Endothelial cell of umbilical vein (primary cell): ENCODE results near the gene NEK2. TPM values are rescaled to one million over a fixed set of nuclear protein-coding genes. Genes with fewer than 3 reads are reported as not detected.

ENCODE experiments used
- BruUV-seq: library from RNA; stranded (reverse); fragments of 400-500 nt; replicated peaks from 2 replicates; lab custom pipeline; 2021; lab: Mats Ljungman, UMichigan
- CTCF ChIA-PET: fragments of 300-600, 350-600 bp; sonication (Branson Sonifier 250); formaldehyde crosslinking; loops from one replicate; lab custom pipeline; 2021; ENCODE audit warnings: antibody characterized with exemption, inconsistent platforms; lab: Charles Lee
- POLR2A ChIA-PET: fragments of 300-600, 350-600 bp; sonication (Branson Sonifier 250); formaldehyde crosslinking; loops from one replicate; lab custom pipeline; 2021; ENCODE audit warnings: antibody characterized with exemption, inconsistent platforms; lab: Charles Lee
- DNase-seq: peaks from one replicate; pipeline ENCODE4 v3.0.0-alpha.2; 2011; ENCODE audit warnings: low read depth, low spot score
- FAIRE-seq: peaks from 2 replicates; lab custom pipeline; 2011; peaks lifted over from hg19 to GRCh38; lab: Jason Lieb, UNC
- H2AFZ ChIP-seq: 2 replicates; pipeline ENCODE4 v1.6.0; 2012; ENCODE audit warnings: low read depth, low read length, control low read depth, inconsistent platforms
- H3K27ac ChIP-seq: 2 replicates; pipeline ENCODE4 v1.5.1; 2011; ENCODE audit warnings: low read depth, mild to moderate bottlenecking, control low read depth, low read length, moderate library complexity; ENCODE audit not compliant: insufficient read depth
- H3K27me3 ChIP-seq, 2 experiments: 2 replicates each; pipeline versions ENCODE4 v1.6.0 to v1.6.1; 2011; ENCODE audit warnings: low read length in 2 of 2, mixed read lengths in 1 of 2; ENCODE audit not compliant: control insufficient read depth in 2 of 2, insufficient read depth in 2 of 2
- H3K36me3 ChIP-seq, 2 experiments: 2 replicates in 1 of 2; 3 replicates in 1 of 2; pipeline ENCODE4 v1.5.1; 2011; ENCODE audit warnings: low read length in 2 of 2, mild to moderate bottlenecking in 1 of 2, moderate library complexity in 1 of 2; ENCODE audit not compliant: control insufficient read depth in 2 of 2, insufficient read depth in 2 of 2; ENCODE audit errors: extremely low read depth in 1 of 2
- H3K4me1 ChIP-seq: 3 replicates; pipeline ENCODE4 v1.5.1; 2011; ENCODE audit warnings: mild to moderate bottlenecking, low read length; ENCODE audit not compliant: control insufficient read depth, insufficient read depth; ENCODE audit errors: extremely low read depth
- H3K4me2 ChIP-seq: 2 replicates; pipeline ENCODE4 v1.6.1; 2011; ENCODE audit warnings: low read length, control low read depth, mixed read lengths; ENCODE audit not compliant: insufficient read depth
- H3K4me3 ChIP-seq, 3 experiments: fragments of 200-600 bp in 1 of 3; sonication (generic), shearing (Covaris generic) in 1 of 3; replicated peaks in 1 of 3; 2 replicates each; pipeline ENCODE4 v1.5.1; 2011 to 2016; ENCODE audit warnings: control low read depth in 3 of 3, low read length in 3 of 3, mild to moderate bottlenecking in 2 of 3, inconsistent platforms in 1 of 3, low read depth in 1 of 3, moderate library complexity in 1 of 3; ENCODE audit not compliant: insufficient read depth in 1 of 3
- H3K79me2 ChIP-seq: 2 replicates; pipeline ENCODE4 v1.6.0; 2012; ENCODE audit warnings: low read length, inconsistent platforms; ENCODE audit not compliant: control insufficient read depth, insufficient read depth
- H3K9ac ChIP-seq: replicated peaks from 2 replicates; pipeline ENCODE3; 2011; ENCODE audit warnings: low read length, control low read depth; ENCODE audit not compliant: insufficient read depth; ENCODE audit errors: extremely low read depth
- H3K9me1 ChIP-seq: replicated peaks from 3 replicates; pipeline ENCODE4 v1.6.0; 2011; ENCODE audit warnings: mild to moderate bottlenecking, low read length; ENCODE audit not compliant: control insufficient read depth, insufficient read depth; ENCODE audit errors: extremely low read depth
- H3K9me3 ChIP-seq: replicated peaks from 2 replicates; pipeline ENCODE4 v1.5.1; 2012; ENCODE audit warnings: low read length, inconsistent platforms; ENCODE audit not compliant: control insufficient read depth, insufficient read depth
- H4K20me1 ChIP-seq: replicated peaks from 2 replicates; pipeline ENCODE3; 2011; ENCODE audit warnings: mild to moderate bottlenecking, low read length; ENCODE audit not compliant: control insufficient read depth, insufficient read depth; ENCODE audit errors: extremely low read depth
- FOS ChIP-seq: IDR thresholded peaks from 2 replicates; pipeline ENCODE4 v1.6.1; 2011; ENCODE audit warnings: mild to moderate bottlenecking, low read length, moderate library complexity, borderline replicate concordance; ENCODE audit not compliant: insufficient read depth
- GATA2 ChIP-seq: IDR thresholded peaks from 2 replicates; pipeline ENCODE4 v1.7.0; 2011; ENCODE audit warnings: low read depth, mild to moderate bottlenecking, moderate library complexity, mixed read lengths, low read length; ENCODE audit not compliant: insufficient read length, insufficient read depth
- MAX ChIP-seq: IDR thresholded peaks from 2 replicates; pipeline ENCODE4 v1.6.1; 2011; ENCODE audit not compliant: insufficient read depth, insufficient read length
- dilution Hi-C: fragments of 300-500 bp; cut with MboI; formaldehyde crosslinking; loops from one replicate; pipeline ENCODE4 v1.15.0; 2019; ENCODE audit warnings: low sequenced_read_pairs; ENCODE audit not compliant: extremely low pct_ligation_motif_present
- intact Hi-C: fragments of 100-400 bp; cut with micrococcal nuclease; formaldehyde crosslinking; loops from one replicate; pipeline ENCODE4 v1.10.0; 2022
- polyA plus RNA-seq, 4 experiments: library from polyadenylated mRNA; depleted of rRNA in 3 of 4; stranded (reverse) in 3 of 4; unstranded in 1 of 4; fragments of >200 nt; gene quantifications; 2 replicates each; pipeline versions ENCODE4 v1.2.1 to v1.2.3, GENCODE V29; 2011 to 2012; ENCODE audit warnings: missing spikeins in 1 of 4
- total RNA-seq: library from RNA; stranded (reverse); gene quantifications from 2 replicates; pipeline ENCODE4 v1.2.3, GENCODE V29; 2021

Gene NEK2
- total and polyA plus RNA-seq, 2 donors (not counting 3 experiments of a cell fraction or from before 2014, with no cell fraction given) = 6.6 to 19.0 TPM

DNA sequence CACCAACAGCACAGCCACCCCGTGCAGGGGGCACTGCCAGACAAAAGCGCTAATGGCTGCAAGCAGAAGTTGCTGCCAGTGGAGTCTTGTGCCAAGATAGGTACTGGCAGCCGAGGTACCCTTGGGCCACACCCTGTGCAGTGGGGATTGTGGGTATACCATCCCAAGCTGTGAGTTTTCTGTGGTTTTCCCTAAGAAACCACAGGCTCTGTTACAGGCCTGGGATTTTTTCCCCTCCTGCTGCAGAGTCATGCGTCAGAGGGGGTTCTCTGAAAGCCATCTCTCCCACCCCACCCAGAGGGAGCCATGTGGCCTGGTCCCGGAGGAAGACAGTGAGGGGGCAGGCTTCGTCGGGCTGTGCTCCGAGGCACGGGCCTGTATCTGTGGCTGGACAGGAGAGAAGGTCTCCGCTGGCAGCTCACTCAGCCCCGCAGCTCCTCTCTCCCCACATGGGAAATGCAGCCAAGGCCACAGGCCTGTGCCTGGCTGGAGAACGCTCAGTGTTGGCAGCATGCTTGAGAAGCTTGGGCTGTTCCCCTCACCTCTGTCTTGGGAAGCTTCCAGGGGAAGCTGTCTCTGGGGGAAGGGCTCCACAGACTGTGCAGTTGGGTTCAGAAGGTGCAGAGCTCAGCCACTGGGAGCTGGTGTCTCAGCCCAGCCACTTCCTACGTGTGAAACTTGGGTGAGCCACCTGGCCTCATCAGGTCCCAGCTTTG lies 42.5 kb downstream of the NEK2 start:
- POLR2A ChIA-PET = no interaction called here
- no TSS peak for BruUV-seq
- Histone ChIP-seq H3K27ac (no peak overlapping the region), H3K9ac (no peak overlapping the region), H4K20me1 (no peaks in the 10 kb centered on the region), H3K9me1 (no peaks in the 10 kb centered on the region), H3K9me3 (no peaks in the 10 kb centered on the region), H3K4me1 (peaks cover 3% of the 10 kb centered on the region), H3K36me3 (no peaks in the 10 kb centered on the region), H2AFZ (no peak overlapping the region), H3K27me3 (no peaks in the 10 kb centered on the region), H3K4me2 (no peak overlapping the region), H3K4me3 (no peak overlapping the region), H3K79me2 (no peaks in the 10 kb centered on the region)
- TF ChIP-seq GATA2 = no peak
- DNase-seq = no peak
- intact Hi-C loops = no loop called here
- CTCF ChIA-PET = interaction anchor here (1.0 to 2.6 kb wide), 7 partner anchors 8 to 1032 kb away, joined by 3 to 16 read pairs (median 4); partner anchors contain the start of gene SLC30A1
- dilution Hi-C loops = no loop called here
- FAIRE-seq = no peak

- no peak overlapping the region for H2AFZ ChIP-seq
- DNase-seq (peak; percentile 38), FAIRE-seq (no peak)
- no peaks in the 10 kb centered on the region for H3K27me3 ChIP-seq
- BruUV-seq = no TSS peak
- no peaks in the 10 kb centered on the region for H3K9me3 ChIP-seq
- H4K20me1 ChIP-seq = no peaks in the 10 kb centered on the region
- H3K9me1 ChIP-seq = no peaks in the 10 kb centered on the region
- H3K36me3 ChIP-seq = no peaks in the 10 kb centered on the region
- H3K9ac ChIP-seq = no peak overlapping the region
- POLR2A ChIA-PET = no interaction called here
- no peak overlapping the region for H3K4me3 ChIP-seq
- dilution Hi-C loops = no loop called here
- H3K27ac ChIP-seq = no peak overlapping the region
- TF ChIP-seq MAX (no peak), FOS (no peak)
- H3K4me2 ChIP-seq = no peak overlapping the region
- H3K4me1 ChIP-seq = peaks cover 2% of the 10 kb centered on the region
- no peaks in the 10 kb centered on the region for H3K79me2 ChIP-seq
- intact Hi-C loops = no loop called here
- CTCF ChIA-PET = interaction anchor here (0.8 to 2.6 kb wide), 10 partner anchors 7 to 1033 kb away, joined by 3 to 16 read pairs (median 3); partner anchors contain the start of gene SLC30A1
Observed at GRCh38 chr1:211632117-211632807, 43.2 kb downstream of the NEK2 start.
